GM12891 (cell line): ENCODE data around the gene BMI1.

Experiments
- DNase-seq: peaks from one replicate; pipeline ENCODE4 v3.0.0; 2011; ENCODE audit warnings: low spot score; ENCODE audit not compliant: insufficient read length
- FAIRE-seq: peaks from 2 replicates; lab custom pipeline; 2011; peaks lifted over from hg19 to GRCh38; lab: Jason Lieb, UNC
- PAX5 ChIP-seq: IDR thresholded peaks from 2 replicates; pipeline ENCODE4 v1.6.1; 2011; ENCODE audit warnings: low read length, moderate library complexity, mild to moderate bottlenecking; ENCODE audit not compliant: insufficient read depth, severe bottlenecking
- POLR2A ChIP-seq: IDR thresholded peaks from 2 replicates; pipeline ENCODE4 v1.6.1; 2011; ENCODE audit warnings: low read depth, low read length, control low read depth
- POLR2AphosphoS5 ChIP-seq: IDR thresholded peaks from 2 replicates; pipeline ENCODE4 v1.6.1; 2011; ENCODE audit warnings: low read depth, low read length, control low read depth
- POU2F2 ChIP-seq: IDR thresholded peaks from 2 replicates; pipeline ENCODE4 v1.6.1; 2011; ENCODE audit warnings: low read depth, mild to moderate bottlenecking, control low read depth, low read length, moderate library complexity
- SPI1 ChIP-seq: IDR thresholded peaks from 2 replicates; pipeline ENCODE4 v1.6.1; 2011; ENCODE audit warnings: low read depth, low read length, control low read depth
- TAF1 ChIP-seq: IDR thresholded peaks from 2 replicates; pipeline ENCODE4 v1.6.1; 2011; ENCODE audit warnings: low read depth, low read length, control low read depth

Gene BMI1

GRCh38 chr10:22338931-22339330, 18.0 kb downstream of the BMI1 start:
- no peak for FAIRE-seq
- no peak for DNase-seq
- TF ChIP-seq SPI1 (no peak), POLR2AphosphoS5 (no peak)

GRCh38 chr10:22339761-22340328, 18.9 kb downstream of the BMI1 start:
- TF ChIP-seq TAF1 (no peak), POLR2AphosphoS5 (no peak), POU2F2 (no peak), SPI1 (no peak), PAX5 (no peak), POLR2A (no peak)
- FAIRE-seq: peak; percentile 50
- DNase-seq: no peak

GRCh38 chr10:22340329-22341189, 19.7 kb downstream of the BMI1 start:
- TF ChIP-seq POU2F2 (no peak), TAF1 (no peak), POLR2AphosphoS5 (peak; percentile 64), PAX5 (no peak), SPI1 (peak; percentile 32), POLR2A (peak; percentile 59; the same call in 1 of the 2 replicates)
- FAIRE-seq (peak; percentile 16), DNase-seq (no peak)

- DNase-seq (no peak), FAIRE-seq (peak; percentile 41)
- TF ChIP-seq POLR2AphosphoS5 (no peak), SPI1 (no peak), TAF1 (no peak), PAX5 (no peak), POLR2A (no peak), POU2F2 (no peak)
These were observed 20.5 kb downstream of the BMI1 start for GRCh38 chr10:22341190-22341925.

- DNase-seq: no peak
- no peak for TF ChIP-seq POU2F2
- no peak for TF ChIP-seq SPI1
- TF ChIP-seq POLR2AphosphoS5: no peak
- TF ChIP-seq POLR2A: no peak
- no peak for TF ChIP-seq TAF1
- no peak for TF ChIP-seq PAX5
- FAIRE-seq: no peak
These were observed 21.0 kb downstream of the BMI1 start for GRCh38 chr10:22341926-22342196.

- no peak for FAIRE-seq
- no peak for TF ChIP-seq POLR2A
- TF ChIP-seq POLR2AphosphoS5: no peak
- TF ChIP-seq TAF1: no peak
- no peak for TF ChIP-seq SPI1
- TF ChIP-seq POU2F2: no peak
- DNase-seq: no peak
These were observed 21.5 kb downstream of the BMI1 start for GRCh38 chr10:22342421-22342820.

- no peak for FAIRE-seq
These were observed 22.8 kb downstream of the BMI1 start for GRCh38 chr10:22343731-22344130.

GRCh38 chr10:22344249-22344648, 23.4 kb downstream of the BMI1 start:
- DNase-seq (no peak), FAIRE-seq (no peak)
- no peak for TF ChIP-seq POLR2AphosphoS5
- no peak for TF ChIP-seq PAX5
- no peak for TF ChIP-seq TAF1
- TF ChIP-seq POLR2A: no peak
- no peak for TF ChIP-seq POU2F2
- no peak for TF ChIP-seq SPI1

More at GRCh38 chr10:22343731-22344130, 22.8 kb downstream of the BMI1 start:
- TF ChIP-seq POU2F2 (no peak), SPI1 (peak; percentile 46; the same call in 1 of the 2 replicates)
- DNase-seq: no peak

GRCh38 chr10:22344781-22345300, 23.9 kb downstream of the BMI1 start:
- TF ChIP-seq POLR2AphosphoS5: no peak
- no peak for TF ChIP-seq POU2F2
- TF ChIP-seq SPI1: no peak
- no peak for TF ChIP-seq TAF1
- TF ChIP-seq POLR2A: no peak
- no peak for TF ChIP-seq PAX5
- no peak for DNase-seq
- peak; percentile 80 for FAIRE-seq
